H1 (cell line): Measurements from ENCODE around the gene TFAP2D. TPM values are rescaled to one million over a fixed set of nuclear protein-coding genes. Genes with fewer than 3 reads are reported as not detected.

Experiments used
- CTCF ChIA-PET: fragments of 300-600 bp; sonication (Branson Sonifier 250); formaldehyde crosslinking; loops from one replicate; lab custom pipeline; 2021; ENCODE audit not compliant: partially characterized antibody; lab: Charles Lee
- POLR2A ChIA-PET: fragments of 300-600 bp; sonication (Branson Sonifier 250); formaldehyde crosslinking; loops from one replicate; lab custom pipeline; 2021; ENCODE audit warnings: inconsistent platforms; ENCODE audit not compliant: partially characterized antibody; lab: Charles Lee
- DNase-seq, 2 experiments: peaks; one replicate each; pipeline versions ENCODE4 v3.0.0 to v3.0.0-alpha.2; 2010 to 2022; ENCODE audit warnings: low spot score in 2 of 2, low read depth in 1 of 2, mixed read lengths in 1 of 2
- FAIRE-seq: peaks from 2 replicates; lab custom pipeline; 2011; peaks lifted over from hg19 to GRCh38; lab: Jason Lieb, UNC
- H2AFZ ChIP-seq: 2 replicates; pipeline ENCODE4 v1.8.1; 2012; ENCODE audit warnings: low read length, inconsistent platforms
- H2AK5ac ChIP-seq: 2 replicates; pipeline ENCODE4 v1.6.1; 2013; ENCODE audit warnings: low read depth, low read length
- H2BK120ac ChIP-seq: replicated peaks from 2 replicates; pipeline ENCODE3; 2013; ENCODE audit warnings: low read depth, low read length, inconsistent platforms
- H2BK12ac ChIP-seq: 2 replicates; pipeline ENCODE4 v1.6.1; 2013; ENCODE audit warnings: low read depth, low read length
- H2BK15ac ChIP-seq: 2 replicates; pipeline ENCODE4 v1.6.1; 2013; ENCODE audit warnings: low read length
- H2BK20ac ChIP-seq: 2 replicates; pipeline ENCODE4 v1.6.1; 2013; ENCODE audit warnings: low read length
- H2BK5ac ChIP-seq: 2 replicates; pipeline ENCODE4 v1.6.1; 2013; ENCODE audit warnings: low read depth, low read length
- H3K14ac ChIP-seq: 2 replicates; pipeline ENCODE4 v1.6.1; 2013; ENCODE audit warnings: inconsistent platforms; ENCODE audit not compliant: insufficient read length
- H3K18ac ChIP-seq: 2 replicates; pipeline ENCODE4 v1.6.1; 2013; ENCODE audit warnings: low read length; ENCODE audit errors: extremely low read depth
- H3K23ac ChIP-seq: 2 replicates; pipeline ENCODE4 v1.6.1; 2013; ENCODE audit warnings: inconsistent platforms; ENCODE audit not compliant: insufficient read length
- H3K23me2 ChIP-seq: 2 replicates; pipeline ENCODE4 v1.6.1; 2013; ENCODE audit warnings: low read depth, low read length
- H3K27ac ChIP-seq: 2 replicates; pipeline ENCODE4 v1.6.1; 2011; ENCODE audit warnings: low read depth, low read length, inconsistent platforms
- H3K27me3 ChIP-seq, 4 experiments: replicated peaks in 1 of 4; 1 replicate in 1 of 4; 2 replicates in 3 of 4; pipeline versions ENCODE4 v1.6.1 to v1.8.1; 2011 to 2013; ENCODE audit warnings: low read length in 3 of 4, mild to moderate bottlenecking in 3 of 4, inconsistent platforms in 2 of 4, mixed read lengths in 2 of 4, moderate library complexity in 1 of 4; ENCODE audit not compliant: control insufficient read depth in 3 of 4, insufficient read depth in 3 of 4; ENCODE audit errors: extremely low read depth in 1 of 4
- H3K36me3 ChIP-seq, 4 experiments: 2 replicates each; pipeline versions ENCODE4 v1.6.1 to v1.8.1; 2011 to 2013; ENCODE audit warnings: mild to moderate bottlenecking in 4 of 4, low read length in 3 of 4, moderate library complexity in 2 of 4, control low read depth in 1 of 4, inconsistent platforms in 1 of 4; ENCODE audit not compliant: insufficient read depth in 4 of 4, control insufficient read depth in 2 of 4
- H3K4ac ChIP-seq: replicated peaks from 2 replicates; pipeline ENCODE3; 2013; ENCODE audit warnings: low read length, low read depth, mixed read lengths, inconsistent platforms; ENCODE audit not compliant: insufficient read length
- H3K4me1 ChIP-seq, 4 experiments: replicated peaks in 1 of 4; 1 replicate in 1 of 4; 2 replicates in 3 of 4; pipeline versions ENCODE4 v1.6.1 to v1.8.1; 2011 to 2013; ENCODE audit warnings: low read length in 3 of 4, inconsistent platforms in 2 of 4, mixed read lengths in 1 of 4; ENCODE audit not compliant: insufficient read depth in 4 of 4, control insufficient read depth in 3 of 4
- H3K4me2 ChIP-seq, 2 experiments: 2 replicates each; pipeline versions ENCODE4 v1.6.1 to v1.8.1; 2011 to 2013; ENCODE audit warnings: low read depth in 2 of 2, low read length in 2 of 2, control low read depth in 1 of 2, inconsistent platforms in 1 of 2, mild to moderate bottlenecking in 1 of 2; ENCODE audit not compliant: insufficient read depth in 1 of 2
- H3K4me3 ChIP-seq, 4 experiments: fragments of 200-600, 300-600 bp in 1 of 4; sonication (generic), shearing (Covaris generic), sonication (Bioruptor Twin) in 1 of 4; 2 replicates each; pipeline versions ENCODE4 v1.5.1 to v1.8.1; 2011 to 2016; ENCODE audit warnings: low read length in 4 of 4, low read depth in 3 of 4, control low read depth in 2 of 4, inconsistent platforms in 2 of 4, mild to moderate bottlenecking in 2 of 4, mixed read lengths in 1 of 4, moderate library complexity in 1 of 4; ENCODE audit not compliant: insufficient read depth in 2 of 4; ENCODE audit errors: extremely low read depth in 1 of 4
- H3K56ac ChIP-seq: replicated peaks from 2 replicates; pipeline ENCODE3; 2013; ENCODE audit warnings: low read depth, mild to moderate bottlenecking, mixed read lengths, low read length, inconsistent platforms; ENCODE audit not compliant: insufficient read length
- H3K79me1 ChIP-seq: 2 replicates; pipeline ENCODE4 v1.6.1; 2013; ENCODE audit warnings: low read depth, low read length, control low read depth
- H3K79me2 ChIP-seq, 2 experiments: 2 replicates each; pipeline versions ENCODE4 v1.6.1 to v1.8.1; 2012 to 2013; ENCODE audit warnings: low read length in 2 of 2, mild to moderate bottlenecking in 2 of 2, inconsistent platforms in 1 of 2; ENCODE audit not compliant: insufficient read depth in 2 of 2, control insufficient read depth in 1 of 2
- H3K9ac ChIP-seq, 4 experiments: replicated peaks in 1 of 4; 1 replicate in 1 of 4; 2 replicates in 3 of 4; pipeline versions ENCODE4 v1.6.1 to v1.8.1; 2011 to 2013; ENCODE audit warnings: low read depth in 3 of 4, low read length in 3 of 4, control low read depth in 2 of 4, mild to moderate bottlenecking in 2 of 4, moderate library complexity in 2 of 4, inconsistent platforms in 1 of 4; ENCODE audit errors: extremely low read depth in 1 of 4
- H3K9me3 ChIP-seq, 2 experiments: 2 replicates each; pipeline versions ENCODE4 v1.6.1 to v1.8.1; 2012 to 2013; ENCODE audit warnings: mild to moderate bottlenecking in 2 of 2, moderate library complexity in 2 of 2, control low read depth in 1 of 2, inconsistent platforms in 1 of 2, low read depth in 1 of 2, low read length in 1 of 2, mixed read lengths in 1 of 2; ENCODE audit not compliant: insufficient read depth in 2 of 2
- H4K20me1 ChIP-seq, 2 experiments: replicated peaks in 1 of 2; 2 replicates each; pipeline versions ENCODE3 to v1.8.1; 2011 to 2013; ENCODE audit warnings: inconsistent platforms in 2 of 2, low read length in 2 of 2, mild to moderate bottlenecking in 1 of 2; ENCODE audit not compliant: insufficient read depth in 2 of 2, control insufficient read depth in 1 of 2
- H4K5ac ChIP-seq: 2 replicates; pipeline ENCODE4 v1.6.1; 2013; ENCODE audit warnings: low read length, low read depth, mixed read lengths, inconsistent platforms; ENCODE audit not compliant: insufficient read length
- H4K8ac ChIP-seq: 2 replicates; pipeline ENCODE4 v1.8.0; 2013; ENCODE audit warnings: mild to moderate bottlenecking, moderate library complexity, low read length, inconsistent platforms; ENCODE audit not compliant: insufficient read depth; ENCODE audit errors: extremely low read depth
- H4K91ac ChIP-seq: replicated peaks from 2 replicates; pipeline ENCODE3; 2013; ENCODE audit warnings: low read length, mixed read lengths, inconsistent platforms; ENCODE audit not compliant: insufficient read length
- EZH2 ChIP-seq: fragments of 200-600 bp; sonication (generic); IDR thresholded peaks from 2 replicates; pipeline ENCODE4 v1.7.1; 2012; ENCODE audit warnings: low read depth, mild to moderate bottlenecking, moderate library complexity, low read length, inconsistent platforms; ENCODE audit not compliant: severe bottlenecking
- TBP ChIP-seq: IDR thresholded peaks from 2 replicates; pipeline ENCODE4 v1.6.1; 2011; ENCODE audit warnings: low read depth, low read length, improper control_type of control experiment
- WGBS, 2 experiments: shearing (Covaris generic) in 1 of 2; methylation state at CpG; one replicate each; pipeline versions ENCODE4 v1.1.6 to v1.1.7; 2013 to 2015; ENCODE audit warnings: low lambda C conversion rate in 2 of 2, mixed read lengths in 2 of 2, inconsistent platforms in 1 of 2, low coverage in 1 of 2, missing lambda C conversion rate in 1 of 2; ENCODE audit not compliant: insufficient replicate concordance in 2 of 2, insufficient coverage in 1 of 2, insufficient read length in 1 of 2; ENCODE audit errors: extremely low coverage in 1 of 2, missing lambda C conversion rate in 1 of 2; 5-methylcytosine and 5-hydroxymethylcytosine counted together
- polyA plus RNA-seq, 7 experiments: library from polyadenylated mRNA; depleted of rRNA in 3 of 7; stranded (reverse) in 5 of 7; unstranded in 2 of 7; fragments of >200 nt in 5 of 7; fragments of 200-250 nt in 2 of 7; gene quantifications; 1 replicate in 5 of 7; 2 replicates in 1 of 7; 4 replicates in 1 of 7; pipeline versions ENCODE4 v1.2.1 to v1.2.3, GENCODE V29; 2011 to 2013; ENCODE audit warnings: missing spikeins in 2 of 7, mixed read lengths in 2 of 7
- total RNA-seq: library from RNA; stranded (reverse); fragmentation: NEBNext Ultra II Directional; extraction: Animal tissue kit (Norgen Biotek cat#: 25700); gene quantifications from 2 replicates; pipeline ENCODE4 v1.2.1, GENCODE V29; 2021

The TFAP2D gene
- total and polyA plus RNA-seq, 2 of the 8 experiments (the other 6 are each of a cell fraction or from before 2014, with no cell fraction given) = not detected

- Histone ChIP-seq H3K18ac (no peak overlapping the region), H2BK5ac (no peak overlapping the region), H3K9me3 (no peaks in the 10 kb centered on the region), H3K23me2 (peaks cover 11% of the 10 kb centered on the region; the same call in 1 of the 2 replicates), H2BK20ac (no peak overlapping the region), H2AK5ac (no peak overlapping the region), H3K4me2 (no peak overlapping the region), H3K9ac (no peak overlapping the region), H2AFZ (no peak overlapping the region), H3K27ac (no peak overlapping the region), H3K56ac (no peak overlapping the region), H3K4me1 (peaks cover 8 to 23% (median 12%) of the 10 kb centered on the region in 4 experiments), H2BK120ac (no peak overlapping the region), H3K27me3 (peaks cover 90 to 100% (median 98%) of the 10 kb centered on the region in 4 experiments), H4K20me1 (peaks cover 11 to 18% of the 10 kb centered on the region in 2 experiments), H3K23ac (no peak overlapping the region), H4K8ac (no peak overlapping the region), H3K4ac (no peak overlapping the region), H4K91ac (no peak overlapping the region), H3K79me2 (no peaks in the 10 kb centered on the region), H3K36me3 (no peaks in the 10 kb centered on the region), H2BK15ac (no peak overlapping the region), H4K5ac (no peak overlapping the region), H3K4me3 (no peak overlapping the region), H3K79me1 (no peaks in the 10 kb centered on the region), H3K14ac (no peak overlapping the region), H2BK12ac (no peak overlapping the region)
- CTCF ChIA-PET = interaction anchor here (1.2 to 2.2 kb wide), 3 partner anchors 10 to 137 kb away, joined by 3 to 6 read pairs (median 5); no protein-coding TSS in a partner anchor
- TF ChIP-seq TBP (no peak), EZH2 (peak; percentile 6)
- WGBS, 2 experiments = 3% methylated on average over 2 of the region's 2 CpGs; no CpG with 5 or more reads in 1 of the 2 experiments
- POLR2A ChIA-PET = no interaction called here
- FAIRE-seq (no peak), DNase-seq (no peak)
Observed at GRCh38 chr6:50712291-50712690, 1.0 kb upstream of the TFAP2D start.
